Measurements from ENCODE around the gene POLR3H.
A peak's percentile ranks its signal among the peaks of the same experiment; 100 is the strongest.
"Not testable (repeated sequence)": the region's sequence is repeated elsewhere in the genome, so short reads cannot be mapped to it uniquely, and the experiment has no call there.

Gene POLR3H, protein sequence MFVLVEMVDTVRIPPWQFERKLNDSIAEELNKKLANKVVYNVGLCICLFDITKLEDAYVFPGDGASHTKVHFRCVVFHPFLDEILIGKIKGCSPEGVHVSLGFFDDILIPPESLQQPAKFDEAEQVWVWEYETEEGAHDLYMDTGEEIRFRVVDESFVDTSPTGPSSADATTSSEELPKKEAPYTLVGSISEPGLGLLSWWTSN

GRCh38 chr22:41543854-41544670 lies at the start of gene POLR3H:
Gene POLR3H, minus strand, starts transcription at chr22:41544470. Its CDS starts 369 bp downstream, at chr22:41544101.
- Histone ChIP-seq H3K27ac (peak within 1 kb of the TSS; percentile 66), H3K27me3 (no peaks in the 10 kb centered on the region), H3K9me3 (no peaks in the 10 kb centered on the region), H3K4me3 (ENCODE audit: low read depth in 1 of 2, low read length in 1 of 2) (peak within 1 kb of the TSS; percentile 75 to 76), H3K4me1 (ENCODE audit: control insufficient read depth in 1 of 2, insufficient read depth in 1 of 2, low read depth in 1 of 2, low read length in 1 of 2) (peaks cover 14 to 15% of the 10 kb centered on the region in 2 experiments), H3K36me3 (peaks cover 9% of the 10 kb centered on the region)
- TF ChIP-seq CTCF (IDR thresholded peaks at IDR 0.05) = peak; percentile 38

DNA sequence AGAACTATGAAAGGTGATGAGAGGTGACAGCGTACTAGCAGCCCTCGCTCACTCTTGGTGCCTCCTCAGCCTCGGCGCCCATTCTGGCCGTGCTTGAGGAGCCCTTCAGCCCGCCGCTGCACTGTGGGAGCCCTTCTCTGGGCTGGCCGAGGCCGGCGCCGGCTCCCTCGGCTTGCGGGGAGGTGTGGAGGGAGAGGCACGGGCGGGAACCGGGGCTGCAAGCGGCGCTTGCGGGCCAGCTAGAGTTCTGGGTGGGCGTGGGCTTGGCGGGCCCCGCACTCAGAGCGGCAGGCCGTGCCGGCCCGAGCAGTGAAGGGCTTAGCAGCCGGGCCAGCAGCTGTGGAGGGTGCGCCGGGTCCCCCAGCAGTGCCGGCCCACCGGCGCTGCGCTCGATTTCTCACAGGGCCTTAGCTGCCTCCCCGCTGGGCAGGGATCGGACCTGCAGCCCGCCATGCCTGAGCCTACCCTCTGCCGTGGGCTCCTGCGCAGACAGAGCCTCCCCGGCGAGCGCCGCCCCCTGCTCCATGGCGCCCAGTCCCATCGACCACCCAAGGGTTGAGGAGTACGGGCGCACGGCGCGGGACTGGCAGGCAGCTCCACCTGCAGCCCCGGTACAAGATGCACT lies 49.2 kb upstream of the POLR3H start:
- H3K27me3 ChIP-seq; H3K27ac ChIP-seq; H3K4me3 ChIP-seq (ENCODE audit: low read depth in 1 of 2, low read length in 1 of 2); H3K36me3 ChIP-seq; H3K9me3 ChIP-seq: not testable (repeated sequence)
- H3K4me1 ChIP-seq (ENCODE audit: control insufficient read depth in 1 of 2, insufficient read depth in 1 of 2, low read depth in 1 of 2, low read length in 1 of 2) = peaks cover 11 to 17% of the 10 kb centered on the region in 2 experiments

DNA sequence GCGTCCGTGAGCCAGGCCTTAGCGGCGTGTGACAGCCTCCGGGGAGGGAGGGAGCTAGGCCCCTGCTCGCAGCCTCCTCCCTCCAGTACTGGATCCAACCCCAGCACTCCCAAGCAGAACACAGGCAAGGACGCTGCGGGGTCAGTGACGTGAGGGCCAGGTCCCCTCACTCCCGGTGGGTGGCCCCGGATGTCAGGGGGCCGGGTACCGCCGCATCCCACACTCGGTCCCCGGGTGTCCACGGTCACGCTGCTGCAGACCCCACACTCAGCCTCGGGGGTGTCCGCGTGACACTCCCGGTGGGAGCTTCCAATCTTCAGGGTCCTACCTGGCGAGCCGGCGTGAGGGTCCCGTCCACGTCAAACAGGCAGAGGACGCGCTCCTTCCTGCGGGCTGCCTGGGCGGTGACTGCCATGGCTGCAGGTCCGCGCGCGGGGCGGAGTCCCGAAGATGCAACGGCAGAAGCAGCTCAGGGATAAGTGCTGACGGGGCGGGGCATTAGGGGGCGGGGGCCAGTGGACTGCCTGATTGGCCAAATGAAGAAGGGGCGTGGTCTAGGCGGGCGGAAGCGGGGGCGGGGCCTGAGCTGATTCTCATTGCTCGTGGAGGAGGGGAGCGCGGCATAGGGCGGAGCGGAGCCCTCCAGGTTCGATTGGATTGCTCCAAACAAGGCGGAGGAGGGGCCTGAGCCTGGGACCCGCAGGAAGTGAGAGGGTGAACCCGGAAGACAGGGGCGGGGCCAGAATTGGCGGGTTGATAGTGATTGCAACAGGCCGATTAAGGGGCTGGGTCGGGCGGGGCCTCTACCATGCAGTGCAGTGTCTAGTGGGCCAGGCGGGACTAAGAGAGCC lies 45.3 kb upstream of the POLR3H start, which contains the start of gene PMM1:
Gene PMM1 (minus strand): TSS at position 450 of the 851 bp plus-strand sequence. CDS start 35 bp downstream, at position 415.
- Histone ChIP-seq H3K9me3 (no peaks in the 10 kb centered on the region), H3K4me3 (ENCODE audit: low read depth in 1 of 2, low read length in 1 of 2) (peak within 1 kb of the TSS; percentile 89 to 96), H3K4me1 (ENCODE audit: control insufficient read depth in 1 of 2, insufficient read depth in 1 of 2, low read depth in 1 of 2, low read length in 1 of 2) (peaks cover 15 to 18% of the 10 kb centered on the region in 2 experiments), H3K27ac (peak within 1 kb of the TSS; percentile 81), H3K27me3 (no peaks in the 10 kb centered on the region), H3K36me3 (peaks cover 9% of the 10 kb centered on the region)
- TF ChIP-seq CTCF (IDR thresholded peaks at IDR 0.05) = no peak

- TF ChIP-seq CTCF (IDR thresholded peaks at IDR 0.05) = no peak
- Histone ChIP-seq H3K9me3 (no peaks in the 10 kb centered on the region), H3K27ac (no peak overlapping the region), H3K4me1 (ENCODE audit: control insufficient read depth in 1 of 2, insufficient read depth in 1 of 2, low read depth in 1 of 2, low read length in 1 of 2) (peaks cover 15 to 18% of the 10 kb centered on the region in 2 experiments), H3K27me3 (no peaks in the 10 kb centered on the region), H3K36me3 (peaks cover 32% of the 10 kb centered on the region), H3K4me3 (ENCODE audit: low read depth in 1 of 2, low read length in 1 of 2) (no peak overlapping the region)
These were observed 43.1 kb upstream of the POLR3H start for GRCh38 chr22:41587347-41587723.

DNA sequence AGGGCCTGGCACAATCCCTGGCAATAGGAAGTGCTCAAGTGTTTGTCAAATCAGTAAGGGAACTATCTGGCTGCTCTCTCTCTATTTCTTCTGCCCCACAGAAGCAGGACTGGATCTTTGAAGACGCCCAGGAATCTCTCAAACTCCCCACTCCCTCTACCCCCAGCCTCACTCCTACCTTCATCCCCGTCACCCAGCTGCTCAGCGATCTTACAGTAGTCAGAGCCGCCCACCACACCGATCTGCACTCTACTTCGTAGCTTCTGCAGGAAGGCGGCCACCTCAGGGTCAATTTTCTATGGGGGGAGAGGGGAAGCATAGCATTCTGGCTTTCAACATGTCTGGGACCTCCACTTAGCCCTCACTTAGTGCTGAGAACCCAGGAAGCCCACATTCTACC lies 41.6 kb upstream of the POLR3H start:
- Histone ChIP-seq H3K4me3 (ENCODE audit: low read depth in 1 of 2, low read length in 1 of 2) (no peak overlapping the region), H3K27me3 (no peaks in the 10 kb centered on the region), H3K27ac (no peak overlapping the region), H3K36me3 (peaks cover 44% of the 10 kb centered on the region), H3K4me1 (ENCODE audit: control insufficient read depth in 1 of 2, insufficient read depth in 1 of 2, low read depth in 1 of 2, low read length in 1 of 2) (peaks cover 15 to 18% of the 10 kb centered on the region in 2 experiments), H3K9me3 (no peaks in the 10 kb centered on the region)
- no peak for TF ChIP-seq CTCF (IDR thresholded peaks at IDR 0.05)
